Measurements from ENCODE around the gene RBM22.
A peak's percentile ranks its signal among the peaks of the same experiment; 100 is the strongest.

The RBM22 gene

DNA sequence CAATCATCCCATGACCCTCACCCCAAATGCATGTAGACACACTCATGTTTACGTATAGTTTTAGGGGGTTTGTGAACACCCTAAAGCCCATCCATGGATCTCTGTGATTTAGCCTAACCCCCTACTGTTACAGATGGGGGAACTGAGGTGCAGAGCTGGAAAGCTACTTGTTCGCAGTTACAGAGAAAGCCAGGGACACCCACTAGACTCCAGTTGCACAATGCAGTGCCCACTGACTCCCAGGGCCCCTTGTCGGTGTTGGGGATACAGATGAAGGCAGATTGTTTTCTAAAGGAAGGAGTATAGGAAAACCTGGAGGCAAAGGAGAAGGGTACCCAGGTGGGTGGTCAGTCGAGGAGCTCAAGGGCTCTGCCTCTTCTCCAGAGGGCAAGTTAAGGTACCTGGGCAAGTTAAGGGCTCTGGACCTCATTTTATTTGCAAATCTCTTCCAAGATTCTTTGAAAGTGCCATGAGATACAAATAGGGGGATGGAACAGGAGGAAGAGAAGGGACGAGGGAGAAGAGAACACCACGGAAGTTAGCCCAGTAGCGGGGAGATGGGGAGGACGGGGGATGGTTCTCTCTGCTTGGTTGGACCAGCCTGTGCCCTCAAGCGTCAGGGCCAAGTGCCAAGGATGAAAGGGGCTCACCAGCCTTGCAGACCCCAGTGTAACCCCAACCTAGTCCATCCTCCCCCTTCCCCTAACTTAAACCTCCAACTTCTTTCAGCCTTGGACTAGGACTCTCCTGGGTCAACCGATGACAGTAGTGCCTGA, 38.9 kb downstream of the RBM22 start:
- TF ChIP-seq GATA3 (IDR thresholded peaks at IDR 0.05; ENCODE audit: low read depth, low read length): no peak
- TF ChIP-seq GATA2 (IDR thresholded peaks at IDR 0.05; ENCODE audit: low read depth, low read length): 0 out of 2 replicates have a peak, but pooled peaks have one; percentile 13

DNA sequence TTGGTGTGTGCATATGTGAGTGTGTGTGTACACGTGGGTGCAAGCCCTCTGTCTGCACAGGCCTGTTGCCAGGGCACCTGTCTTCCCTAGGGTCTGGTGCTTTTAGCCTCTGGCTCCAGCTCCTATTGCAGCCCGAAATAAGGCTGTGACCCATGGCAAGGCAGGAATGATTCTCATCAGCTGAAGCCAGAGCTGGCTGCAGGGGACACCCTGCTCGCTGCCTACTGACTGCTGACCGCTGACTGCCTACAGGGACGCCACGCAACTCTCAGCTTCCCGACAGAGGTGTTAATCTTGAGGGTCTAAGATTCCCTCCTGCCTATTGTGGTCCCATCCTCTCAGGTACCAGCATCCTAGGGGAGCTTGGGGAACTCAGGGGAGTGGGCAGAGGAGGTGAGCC, 39.8 kb downstream of the RBM22 start, which contains the start of gene MYOZ3:
Gene MYOZ3, plus strand, starts transcription at position 166 of the 400 bp plus-strand sequence. CDS start 1,691 bp downstream, outside the sequence.
- TF ChIP-seq GATA3 (IDR thresholded peaks at IDR 0.05; ENCODE audit: low read depth, low read length) (no peak), GATA2 (IDR thresholded peaks at IDR 0.05; ENCODE audit: low read depth, low read length) (no peak)

DNA sequence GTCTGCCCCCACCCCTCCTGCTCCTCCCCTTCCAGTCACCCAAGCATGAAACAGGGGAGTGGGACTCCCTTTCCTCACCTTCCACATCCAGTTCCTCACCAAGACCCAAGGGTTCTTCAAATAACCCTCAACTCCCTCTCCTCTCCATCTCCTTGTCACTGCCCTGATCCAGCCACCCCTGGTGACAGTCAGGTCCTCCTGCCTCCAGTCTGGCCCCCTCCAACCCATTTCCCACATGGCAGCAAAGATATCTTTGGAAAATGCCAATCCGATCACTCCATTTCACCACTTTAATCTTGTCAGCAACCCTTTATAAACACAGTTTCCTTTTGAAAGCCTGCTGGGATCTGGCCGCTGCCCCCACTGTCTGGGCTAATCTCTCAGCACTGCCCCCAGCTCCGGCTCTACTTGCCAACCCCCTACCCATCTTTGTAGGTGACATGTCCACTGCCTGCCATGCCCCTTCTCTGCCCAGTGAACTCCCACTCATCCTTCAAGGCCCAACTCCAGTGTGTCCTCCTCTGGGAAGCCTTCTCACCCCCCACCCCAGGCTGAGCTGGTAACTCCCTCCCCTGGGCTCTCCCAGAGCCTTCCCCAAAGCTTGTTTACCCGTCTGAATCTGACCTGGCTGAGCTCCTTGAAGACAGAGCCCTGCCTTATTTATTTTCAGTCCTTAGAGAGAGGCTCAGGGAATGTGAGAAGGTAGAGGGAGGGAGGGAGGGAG, 40.6 kb downstream of the RBM22 start:
- TF ChIP-seq GATA2 (IDR thresholded peaks at IDR 0.05; ENCODE audit: low read depth, low read length) (no peak), GATA3 (IDR thresholded peaks at IDR 0.05; ENCODE audit: low read depth, low read length) (no peak)

DNA sequence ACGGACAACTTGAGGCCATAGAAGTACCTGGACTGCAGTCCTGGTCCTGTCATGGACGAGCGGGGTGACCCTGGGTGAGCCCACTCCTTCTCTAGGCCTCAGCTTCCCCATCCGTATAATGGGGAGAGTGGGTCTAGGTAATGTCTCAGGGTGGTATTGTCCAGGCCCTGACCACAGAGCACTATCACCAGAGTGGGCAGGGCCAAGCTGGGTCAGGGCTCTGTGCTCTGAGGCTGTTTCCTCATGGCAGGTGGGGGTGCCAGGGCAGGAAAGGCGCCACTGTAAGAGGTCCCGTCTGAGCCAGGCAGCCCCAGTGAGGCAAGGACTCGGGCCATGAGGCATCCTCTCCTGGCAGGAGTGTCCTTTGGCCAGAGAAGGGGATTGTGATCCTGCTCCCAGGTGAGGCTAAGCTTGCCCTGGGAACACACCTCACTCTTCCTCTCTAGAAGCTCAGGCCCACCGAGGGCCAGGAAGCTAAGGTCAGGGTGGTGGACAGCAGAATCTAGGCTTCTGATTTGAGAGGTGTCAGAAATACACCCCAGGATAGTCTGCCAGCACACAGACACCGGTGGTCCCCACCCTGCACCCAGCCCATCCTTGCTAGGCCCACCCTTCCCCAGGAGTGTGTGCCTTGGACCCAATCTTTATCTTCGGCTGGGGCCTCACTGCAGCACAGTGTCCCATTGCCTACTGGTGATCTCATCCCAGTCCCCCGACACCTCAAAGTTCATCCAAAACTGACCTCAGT, 41.3 kb downstream of the RBM22 start:
- TF ChIP-seq GATA2 (IDR thresholded peaks at IDR 0.05; ENCODE audit: low read depth, low read length) (no peak), GATA3 (IDR thresholded peaks at IDR 0.05; ENCODE audit: low read depth, low read length) (no peak)

DNA sequence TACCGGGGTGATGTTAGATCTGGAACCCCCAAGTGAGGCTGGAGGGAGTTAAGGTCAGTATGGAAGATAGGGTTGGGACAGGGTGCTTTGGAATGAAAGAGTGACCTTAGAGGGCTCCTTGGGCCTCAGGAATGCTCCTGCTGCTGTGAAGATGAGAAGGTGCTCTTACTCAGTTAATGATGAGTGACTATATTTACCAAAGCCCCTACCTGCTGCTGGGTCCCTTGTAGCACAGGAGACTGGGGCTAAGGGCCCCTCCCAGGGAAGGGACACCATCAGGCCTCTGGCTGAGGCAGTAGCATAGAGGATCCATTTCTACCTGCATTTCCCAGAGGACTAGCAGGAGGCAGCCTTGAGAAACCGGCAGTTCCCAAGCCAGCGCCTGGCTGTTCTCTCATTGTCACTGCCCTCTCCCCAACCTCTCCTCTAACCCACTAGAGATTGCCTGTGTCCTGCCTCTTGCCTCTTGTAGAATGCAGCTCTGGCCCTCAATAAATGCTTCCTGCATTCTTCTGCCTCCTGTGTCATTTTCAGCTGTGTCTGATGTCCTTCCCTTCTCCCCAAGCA, 42.1 kb downstream of the RBM22 start:
- TF ChIP-seq GATA2 (IDR thresholded peaks at IDR 0.05; ENCODE audit: low read depth, low read length): no peak
- TF ChIP-seq GATA3 (IDR thresholded peaks at IDR 0.05; ENCODE audit: low read depth, low read length): no peak

DNA sequence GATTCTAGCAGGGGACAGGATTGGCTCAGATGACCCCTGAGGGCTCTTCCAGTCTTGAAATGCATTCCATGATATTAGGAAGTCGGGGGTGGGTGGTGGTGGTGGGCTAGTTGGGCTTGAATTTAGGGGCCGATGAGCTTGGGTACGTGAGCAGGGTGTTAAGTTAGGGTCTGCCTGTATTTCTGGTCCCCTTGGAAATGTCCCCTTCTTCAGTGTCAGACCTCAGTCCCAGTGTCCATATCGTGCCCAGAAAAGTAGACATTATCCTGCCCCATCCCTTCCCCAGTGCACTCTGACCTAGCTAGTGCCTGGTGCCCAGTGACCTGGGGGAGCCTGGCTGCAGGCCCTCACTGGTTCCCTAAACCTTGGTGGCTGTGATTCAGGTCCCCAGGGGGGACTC, 42.7 kb downstream of the RBM22 start:
- no peak for TF ChIP-seq GATA2 (IDR thresholded peaks at IDR 0.05; ENCODE audit: low read depth, low read length)
- TF ChIP-seq GATA3 (IDR thresholded peaks at IDR 0.05; ENCODE audit: low read depth, low read length): no peak

DNA sequence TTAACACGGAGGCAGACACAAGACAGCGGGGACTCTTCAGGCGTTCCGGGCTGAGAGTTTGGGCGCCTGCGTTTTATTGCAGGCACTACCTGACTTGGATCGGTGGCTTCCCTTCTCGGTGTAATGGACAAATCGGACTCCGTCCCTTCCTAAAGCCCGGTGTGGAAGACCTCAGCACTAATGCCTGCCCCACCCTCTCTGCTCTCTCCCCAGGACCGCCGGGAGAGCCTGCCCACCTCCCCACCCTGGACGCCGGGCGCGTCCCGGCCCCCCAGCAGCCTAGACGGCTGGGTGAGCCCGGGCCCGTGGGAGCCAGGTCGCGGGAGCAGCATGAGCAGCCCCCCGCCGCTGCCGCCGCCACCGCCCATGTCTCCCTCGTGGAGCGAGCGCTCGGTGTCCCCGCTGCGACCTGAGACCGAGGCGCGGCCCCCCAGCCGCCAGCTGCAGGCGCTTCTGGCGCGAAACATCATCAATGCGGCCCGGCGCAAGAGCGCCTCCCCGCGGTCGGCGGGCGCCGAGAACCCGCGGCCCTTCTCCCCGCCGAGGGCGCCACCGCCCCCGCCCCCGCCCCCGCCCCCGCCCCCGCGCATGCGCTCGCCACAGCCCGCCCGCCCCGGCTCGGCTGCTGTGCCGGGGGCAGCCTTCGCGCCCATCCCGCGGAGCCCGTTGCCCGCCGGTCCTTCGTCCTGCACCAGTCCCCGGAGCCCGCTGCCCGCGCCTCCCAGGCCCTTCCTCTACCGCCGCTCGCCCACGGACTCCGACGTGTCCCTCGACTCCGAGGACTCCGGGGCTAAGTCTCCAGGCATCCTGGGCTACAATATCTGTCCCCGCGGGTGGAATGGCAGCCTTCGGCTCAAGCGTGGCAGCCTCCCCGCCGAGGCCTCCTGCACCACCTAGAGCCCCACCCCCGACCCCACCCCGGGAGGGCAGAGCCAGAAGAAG, 44.4 kb downstream of the RBM22 start:
- TF ChIP-seq GATA3 (IDR thresholded peaks at IDR 0.05; ENCODE audit: low read depth, low read length) (no peak), GATA2 (IDR thresholded peaks at IDR 0.05; ENCODE audit: low read depth, low read length) (no peak)

DNA sequence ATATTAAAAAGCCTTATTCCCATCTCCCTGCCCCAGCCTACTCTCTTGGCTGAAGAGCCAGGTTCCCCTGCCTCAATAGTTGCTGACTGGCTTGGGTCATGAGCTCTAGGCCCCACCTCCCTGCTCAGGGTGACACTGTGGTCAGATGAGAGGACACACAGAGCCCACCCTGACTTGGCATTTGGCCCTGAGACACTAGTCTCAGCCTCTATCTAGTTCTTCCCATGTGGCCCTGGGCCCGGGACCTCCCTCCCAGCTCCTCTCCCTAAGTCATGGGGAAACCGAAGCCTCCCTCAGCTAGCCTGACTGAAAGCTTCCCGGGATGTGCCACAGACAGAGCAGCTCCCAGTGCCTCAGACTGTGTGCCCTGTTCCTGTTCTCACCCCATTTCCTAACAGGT, 45.6 kb downstream of the RBM22 start:
- no peak for TF ChIP-seq GATA2 (IDR thresholded peaks at IDR 0.05; ENCODE audit: low read depth, low read length)
- TF ChIP-seq GATA3 (IDR thresholded peaks at IDR 0.05; ENCODE audit: low read depth, low read length): no peak

DNA sequence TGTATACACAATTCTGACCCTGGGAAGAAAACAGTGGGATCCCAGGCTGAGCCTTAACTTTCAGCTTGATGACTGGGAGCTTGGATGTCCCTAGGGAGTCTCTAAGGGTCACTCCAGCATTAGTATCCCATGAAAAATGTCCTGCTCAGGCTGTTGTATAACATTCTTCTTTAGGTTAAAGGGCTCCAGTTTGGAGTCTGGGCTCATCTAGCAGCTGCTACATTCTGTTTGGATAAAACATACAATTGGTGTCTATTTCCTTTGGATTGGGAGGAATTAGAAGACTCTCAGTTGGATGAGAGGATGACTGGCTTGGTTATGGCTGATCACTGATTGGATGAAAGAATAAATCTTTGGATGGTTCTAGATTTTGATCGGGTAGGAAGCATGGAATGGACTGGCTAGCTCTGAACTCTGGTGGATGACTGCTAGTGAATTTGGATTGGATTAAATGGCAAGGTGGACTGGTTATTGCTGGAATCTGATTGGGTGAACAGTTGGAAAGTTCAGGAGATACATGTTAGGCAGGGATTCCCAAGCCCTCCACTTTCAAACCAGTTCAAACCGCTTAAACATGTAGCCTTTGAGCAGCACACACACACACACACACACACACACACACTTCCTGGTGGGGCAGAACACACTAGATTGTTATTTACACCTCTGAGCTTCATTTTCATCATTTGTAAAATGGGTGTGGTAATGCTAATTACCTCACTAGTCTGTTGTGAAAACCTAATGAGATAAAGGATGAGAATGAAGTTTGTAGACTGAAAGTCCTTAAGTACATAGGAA, 46.9 kb downstream of the RBM22 start:
- TF ChIP-seq GATA3 (IDR thresholded peaks at IDR 0.05; ENCODE audit: low read depth, low read length) (no peak), GATA2 (IDR thresholded peaks at IDR 0.05; ENCODE audit: low read depth, low read length) (no peak)

DNA sequence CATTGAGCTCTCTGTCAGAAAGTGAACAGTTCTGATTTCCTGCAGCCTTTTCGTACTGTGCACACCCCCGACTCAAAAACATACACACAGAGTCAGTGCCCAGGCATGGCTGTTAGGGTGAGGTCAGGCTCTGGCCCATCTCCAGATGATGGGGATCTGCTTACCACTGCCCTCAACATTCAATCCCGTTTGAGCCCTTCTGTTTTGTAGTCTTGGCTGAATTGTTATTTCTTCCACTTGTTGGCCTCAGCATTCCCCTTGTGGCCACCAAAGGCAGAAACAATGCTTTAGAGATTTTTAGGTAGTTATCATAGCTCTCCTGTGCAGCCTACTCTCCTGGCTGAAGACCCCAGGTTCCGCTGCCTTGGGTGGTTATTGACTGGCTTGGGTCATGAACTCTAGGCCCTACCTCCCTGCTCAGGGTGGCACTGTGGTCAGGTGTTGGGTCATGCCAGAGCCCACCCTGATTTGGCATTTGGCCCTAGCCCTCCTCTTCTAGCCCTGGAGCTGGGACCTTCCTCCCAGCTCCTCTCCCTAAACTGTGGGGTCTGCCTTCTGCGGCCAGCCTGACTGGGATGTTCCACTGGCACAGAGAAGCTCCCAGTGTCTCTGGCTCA, 47.6 kb downstream of the RBM22 start:
- TF ChIP-seq GATA2 (IDR thresholded peaks at IDR 0.05; ENCODE audit: low read depth, low read length) (no peak), GATA3 (IDR thresholded peaks at IDR 0.05; ENCODE audit: low read depth, low read length) (no peak)

DNA sequence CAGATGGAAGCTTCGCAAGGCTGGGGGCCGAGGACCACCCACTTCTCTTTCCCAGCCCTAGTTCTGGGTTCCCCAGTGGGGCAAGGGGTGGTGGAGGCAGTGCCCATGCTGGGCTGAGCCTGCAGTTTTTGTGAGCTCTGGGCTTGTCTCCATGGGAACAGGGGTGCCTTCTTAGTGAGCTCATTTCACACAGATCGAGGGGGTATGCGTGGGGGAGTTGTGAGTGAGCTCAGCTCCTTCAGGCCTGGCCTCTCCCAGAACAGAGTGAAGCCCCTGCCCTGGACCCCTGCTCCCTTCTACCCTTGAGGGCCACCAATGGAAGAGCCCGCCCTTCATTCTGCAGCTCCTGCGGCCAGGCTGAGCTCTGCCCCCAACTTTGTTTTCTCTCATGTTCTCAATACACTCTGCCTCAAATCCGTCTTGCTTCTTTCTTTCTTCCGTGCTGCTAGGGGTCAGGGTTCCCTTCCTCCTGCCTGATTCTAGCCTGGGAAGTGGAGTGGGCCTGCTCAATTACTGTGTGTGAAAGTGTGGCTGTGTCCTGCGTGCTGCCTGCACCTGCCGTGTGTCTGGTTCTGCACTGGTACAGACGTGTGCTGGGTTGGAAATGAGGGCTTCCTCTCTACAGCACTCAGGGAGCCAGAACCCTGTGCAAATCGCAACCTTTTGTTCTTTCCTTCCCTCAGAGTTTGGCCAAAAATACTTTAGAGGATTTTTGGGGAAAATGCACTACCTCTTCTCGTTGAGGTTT, 48.8 kb downstream of the RBM22 start:
- TF ChIP-seq GATA3 (IDR thresholded peaks at IDR 0.05; ENCODE audit: low read depth, low read length): no peak
- no peak for TF ChIP-seq GATA2 (IDR thresholded peaks at IDR 0.05; ENCODE audit: low read depth, low read length)
